Measurements from ENCODE around the gene CDKL5.
"Not testable (repeated sequence)": the region's sequence is repeated elsewhere in the genome, so short reads cannot be mapped to it uniquely, and the experiment has no call there.

The CDKL5 gene

DNA sequence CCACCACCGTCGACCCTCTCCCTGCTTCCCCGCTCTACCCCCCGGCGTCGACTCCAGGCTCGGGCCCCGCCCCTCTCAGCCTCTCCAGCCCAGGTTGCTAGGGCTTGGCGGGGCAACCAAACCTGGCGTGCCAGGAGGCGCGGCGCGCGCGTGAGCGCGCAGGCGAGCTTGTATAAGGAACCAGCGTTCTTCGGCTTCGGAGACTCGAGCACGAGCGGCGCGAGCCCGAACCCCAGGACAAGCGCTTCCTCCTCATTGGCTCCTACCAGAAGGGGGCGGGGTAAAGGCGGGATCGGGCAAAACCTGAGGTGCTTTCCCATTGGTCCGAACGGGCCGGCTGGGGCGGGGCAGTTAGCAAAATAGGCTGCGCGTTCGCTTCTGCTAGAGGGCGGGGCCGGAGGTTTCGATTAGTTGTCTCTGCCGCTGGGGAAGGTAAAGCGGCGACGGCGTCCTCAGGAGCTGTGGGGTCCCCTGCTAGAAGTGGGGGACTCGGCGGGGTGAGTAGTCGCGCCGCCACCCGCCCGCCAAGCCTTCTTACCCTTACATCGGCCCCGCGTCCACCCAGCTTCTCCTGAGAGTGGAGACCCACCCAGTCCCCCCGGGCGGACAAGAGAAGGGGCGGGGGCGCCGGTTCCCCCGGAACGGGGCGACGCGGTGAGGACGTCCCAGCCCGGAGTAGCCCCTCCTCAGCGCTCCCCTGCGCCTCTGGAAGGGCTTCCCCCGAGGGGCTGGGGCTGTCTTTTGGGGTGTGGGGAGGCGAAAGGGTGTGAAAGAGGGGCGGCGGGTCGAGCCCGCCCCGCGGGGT lies at the start of gene CDKL5:
TSS of gene CDKL5 (plus strand) at position 410 of the 805 bp plus-strand sequence. CDS start 81,489 bp downstream, outside the sequence.
- in situ Hi-C loops (cut with HindIII; ENCODE audit: low sequenced_read_pairs) = no loop called here

GRCh38 chrX:18377796-18378195 lies 47.6 kb upstream of the CDKL5 start:
- in situ Hi-C loops (cut with HindIII; ENCODE audit: low sequenced_read_pairs) = no loop called here

GRCh38 chrX:18389966-18390365 lies 35.4 kb upstream of the CDKL5 start:
- in situ Hi-C loops (cut with HindIII; ENCODE audit: low sequenced_read_pairs) = no loop called here

GRCh38 chrX:18390941-18391538 lies 34.4 kb upstream of the CDKL5 start:
- in situ Hi-C loops (cut with HindIII; ENCODE audit: low sequenced_read_pairs) = no loop called here

DNA sequence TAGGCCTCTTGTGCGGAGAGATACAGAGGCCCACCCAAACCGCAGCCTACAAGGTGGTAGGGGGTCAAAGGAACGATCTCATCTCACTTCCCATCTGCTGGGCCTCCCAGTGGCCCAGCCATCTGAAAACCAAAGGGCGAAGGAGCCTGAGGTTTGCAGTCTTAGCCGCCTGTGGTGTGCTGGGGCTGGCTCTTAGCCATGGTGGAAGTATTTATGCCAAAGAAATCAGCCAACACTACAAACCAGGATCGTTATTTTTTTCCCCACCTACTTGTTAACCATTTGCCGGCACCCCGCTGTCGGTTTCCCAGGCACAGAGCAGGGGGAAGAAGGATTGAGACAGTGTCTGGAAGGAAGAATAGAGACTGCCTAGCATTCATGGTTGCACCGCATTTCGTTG lies 30.9 kb upstream of the CDKL5 start:
- in situ Hi-C loops (cut with HindIII; ENCODE audit: low sequenced_read_pairs) = no loop called here

- in situ Hi-C loops (cut with HindIII; ENCODE audit: low sequenced_read_pairs) = loop anchor here (25.0 kb wide), 1 partner anchor 935 kb away; the partner anchor contains the start of gene PDHA1
Measured at GRCh38 chrX:18401848-18402213, 23.6 kb upstream of the CDKL5 start.

- in situ Hi-C loops (cut with HindIII; ENCODE audit: low sequenced_read_pairs) = loop anchor here (25.0 kb wide), 1 partner anchor 931 kb away; the partner anchor contains the start of gene PDHA1
Measured at GRCh38 chrX:18406531-18407266, 18.7 kb upstream of the CDKL5 start.

- in situ Hi-C loops (cut with HindIII; ENCODE audit: low sequenced_read_pairs) = loop anchor here (25.0 kb wide), 1 partner anchor 927 kb away; the partner anchor contains the start of gene PDHA1
Measured at GRCh38 chrX:18410038-18410437, 15.4 kb upstream of the CDKL5 start.

- in situ Hi-C loops (cut with HindIII; ENCODE audit: low sequenced_read_pairs) = loop anchor here (25.0 kb wide), 1 partner anchor 922 kb away; the partner anchor contains the start of gene PDHA1
Measured at GRCh38 chrX:18415386-18415785, 10.0 kb upstream of the CDKL5 start.

GRCh38 chrX:18422325-18422724 lies 3.1 kb upstream of the CDKL5 start:
- in situ Hi-C loops (cut with HindIII; ENCODE audit: low sequenced_read_pairs) = loop anchor here (25.0 kb wide), 1 partner anchor 915 kb away; the partner anchor contains the start of gene PDHA1

GRCh38 chrX:18422886-18423285 lies 2.5 kb upstream of the CDKL5 start:
- in situ Hi-C loops (cut with HindIII; ENCODE audit: low sequenced_read_pairs) = loop anchor here (25.0 kb wide), 1 partner anchor 914 kb away; the partner anchor contains the start of gene PDHA1

DNA sequence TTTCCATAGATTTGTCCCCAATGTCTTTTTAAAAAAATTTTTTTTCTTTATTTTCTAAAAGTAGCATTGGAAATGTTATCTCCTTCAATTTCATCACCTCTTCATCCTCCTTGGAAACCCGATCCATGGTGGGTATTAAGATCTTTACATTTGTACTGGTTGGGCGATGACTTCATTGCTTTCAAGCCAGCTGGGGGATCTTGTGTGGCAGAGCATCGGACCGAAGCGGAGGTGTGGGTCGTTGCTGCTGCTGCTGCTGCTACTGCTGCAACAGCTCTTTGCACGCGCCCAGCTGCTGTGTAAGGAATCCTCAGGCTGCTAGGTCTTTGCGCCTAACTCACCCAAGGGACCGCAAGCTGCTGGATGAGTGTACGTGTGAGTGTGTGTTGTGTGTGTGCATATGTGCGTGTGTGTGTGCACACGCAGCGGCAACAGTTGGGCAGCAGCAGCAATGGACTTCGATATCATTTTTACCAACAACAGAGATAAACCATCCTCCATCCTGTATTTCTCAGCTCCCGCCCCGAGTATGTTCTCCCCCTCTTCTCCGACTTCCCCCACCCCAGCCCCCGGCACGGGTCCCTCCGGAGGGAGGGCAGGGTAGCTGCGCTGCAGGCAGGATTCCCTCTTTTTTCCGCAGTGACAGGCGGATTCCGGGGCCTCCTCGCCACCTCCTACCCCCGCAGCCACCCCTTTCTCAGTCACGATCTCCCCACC lies 768 bp upstream of the CDKL5 start:
- in situ Hi-C loops (cut with HindIII; ENCODE audit: low sequenced_read_pairs) = loop anchor here (25.0 kb wide), 1 partner anchor 913 kb away; the partner anchor contains the start of gene PDHA1

DNA sequence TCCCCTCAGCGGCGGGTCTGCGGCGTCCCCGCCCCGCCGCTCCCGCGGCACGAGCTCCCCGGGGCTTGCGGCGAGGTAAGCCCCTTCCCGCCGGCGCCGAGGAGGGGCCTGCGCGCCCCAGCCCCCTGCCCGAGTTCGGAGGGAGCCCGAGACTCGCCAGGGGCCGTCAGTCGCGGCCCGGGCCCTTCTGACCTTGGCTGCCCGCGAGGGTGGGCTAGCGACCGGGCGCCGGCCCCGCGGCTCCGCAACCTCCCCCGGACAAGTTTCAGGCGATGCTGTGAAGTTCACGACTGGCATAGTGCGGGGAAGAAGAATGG lies 554 bp downstream of the CDKL5 start:
- in situ Hi-C loops (cut with HindIII; ENCODE audit: low sequenced_read_pairs) = no loop called here

- in situ Hi-C loops (cut with HindIII; ENCODE audit: low sequenced_read_pairs) = no loop called here
Measured at GRCh38 chrX:18428006-18428405, 2.6 kb downstream of the CDKL5 start.

GRCh38 chrX:18433288-18433687 lies 7.9 kb downstream of the CDKL5 start:
- in situ Hi-C loops (cut with HindIII; ENCODE audit: low sequenced_read_pairs) = not testable (repeated sequence)

GRCh38 chrX:18434896-18435295 lies 9.5 kb downstream of the CDKL5 start:
- in situ Hi-C loops (cut with HindIII; ENCODE audit: low sequenced_read_pairs) = no loop called here

GRCh38 chrX:18436017-18436416 lies 10.6 kb downstream of the CDKL5 start:
- in situ Hi-C loops (cut with HindIII; ENCODE audit: low sequenced_read_pairs) = no loop called here

- in situ Hi-C loops (cut with HindIII; ENCODE audit: low sequenced_read_pairs) = no loop called here
Measured at GRCh38 chrX:18440835-18441234, 15.4 kb downstream of the CDKL5 start.

DNA sequence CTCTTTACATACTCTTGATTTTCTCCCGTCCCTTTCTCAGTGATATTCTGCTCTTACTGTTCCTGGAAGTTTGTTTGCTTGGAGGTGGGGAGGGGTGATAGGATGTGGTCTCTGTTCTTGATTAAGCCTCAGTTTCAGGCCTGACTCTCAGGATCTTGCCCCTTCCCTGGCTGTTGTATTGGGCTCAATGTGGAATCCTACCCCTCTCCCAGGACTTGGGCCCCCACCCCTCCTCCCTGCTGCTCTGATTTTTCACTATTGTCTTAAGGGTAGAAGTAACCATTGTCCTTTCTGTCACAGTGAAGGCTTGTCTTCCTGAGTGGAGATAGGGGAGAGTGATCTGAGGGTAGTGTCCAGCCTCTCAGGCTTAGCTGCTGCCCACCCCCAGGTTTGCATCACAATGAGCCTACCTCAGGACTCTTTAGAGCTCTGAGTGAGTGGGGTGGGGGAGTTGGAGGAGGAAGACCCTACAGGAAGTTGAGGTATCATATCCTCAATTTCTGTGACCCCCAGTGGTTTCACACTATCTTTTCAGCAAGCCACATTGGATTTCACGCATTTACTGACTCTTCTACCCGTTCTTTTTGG lies 16.5 kb downstream of the CDKL5 start:
- in situ Hi-C loops (cut with HindIII; ENCODE audit: low sequenced_read_pairs) = no loop called here

DNA sequence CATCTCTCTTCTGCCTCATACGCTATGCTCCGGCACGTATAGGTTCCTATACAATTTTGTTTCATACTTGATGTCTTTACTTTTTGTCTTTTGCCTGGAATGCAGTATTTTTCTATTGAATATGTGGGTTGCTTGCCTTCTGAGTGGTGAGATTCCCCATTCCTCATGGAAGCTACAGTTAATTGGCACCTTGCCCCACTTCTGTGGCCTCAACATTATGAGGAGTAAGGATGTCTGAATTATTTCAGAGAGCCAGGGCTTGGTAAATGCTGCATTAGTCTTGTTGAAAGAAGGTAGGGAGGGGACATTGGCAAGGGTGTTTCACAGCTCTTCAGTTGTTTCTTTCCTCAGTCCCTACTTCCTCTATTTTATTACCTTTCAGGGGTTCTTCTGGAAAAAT lies 23.0 kb downstream of the CDKL5 start:
- in situ Hi-C loops (cut with HindIII; ENCODE audit: low sequenced_read_pairs) = no loop called here
